Adrenal gland (tissue), 12 donors: ENCODE measurements around the gene ZNF205. TPM values are rescaled to one million over a fixed set of nuclear protein-coding genes. Genes with fewer than 3 reads are reported as not detected.
"Not testable (repeated sequence)": the region's sequence is repeated elsewhere in the genome, so short reads cannot be mapped to it uniquely, and the experiment has no call there.

ENCODE experiments used
- DNase-seq, 7 donors: peaks; one replicate each; pipeline ENCODE4 v3.0.0-alpha.2; 2019 to 2020
- H3K27ac ChIP-seq, 5 donors: fragments of 200-600 bp; sonication (generic) in 4 of 5; 1 replicate in 3 of 5; 2 replicates in 2 of 5; pipeline versions ENCODE4 v1.5.1 to v1.8.0; 2016 to 2020; ENCODE audit warnings: mild to moderate bottlenecking in 1 of 5
- H3K27me3 ChIP-seq: fragments of 200-600 bp; 2 replicates; pipeline ENCODE4 v1.8.0; 2021
- H3K36me3 ChIP-seq, 2 donors: fragments of 200-600 bp; replicated peaks in 1 of 2; 1 replicate in 1 of 2; 2 replicates in 1 of 2; pipeline versions ENCODE4 v1.5.1 to v1.8.0; 2018 to 2022
- H3K4me1 ChIP-seq, 2 donors: fragments of 200-600 bp; replicated peaks in 1 of 2; 1 replicate in 1 of 2; 2 replicates in 1 of 2; pipeline versions ENCODE4 v1.5.1 to v1.8.0; 2018 to 2021
- H3K4me3 ChIP-seq, 4 donors: fragments of 200-600 bp; sonication (generic) in 3 of 4; one replicate each; pipeline ENCODE4 v1.5.1; 2016 to 2018
- H3K9me3 ChIP-seq, 3 donors: fragments of 200-600 bp; sonication (generic) in 1 of 3; replicated peaks in 1 of 3; 1 replicate in 2 of 3; 2 replicates in 1 of 3; pipeline versions ENCODE4 v1.5.1 to v1.8.0; 2016 to 2021
- POLR2A ChIP-seq, 2 donors: fragments of 450-650 bp; IDR thresholded peaks; one replicate each; pipeline ENCODE4 v1.6.1; 2017; ENCODE audit warnings: antibody characterized with exemption in 2 of 2, mild to moderate bottlenecking in 2 of 2, moderate library complexity in 1 of 2
- WGBS, 4 donors: extraction: QIAGEN DNeasy Blood & Tissue Kit in 2 of 4; methylation state at CpG; one replicate each; pipeline versions ENCODE4 v1.1.5 to v1.1.7; 2013 to 2017; 5-methylcytosine and 5-hydroxymethylcytosine counted together
- intact Hi-C, 2 donors: fragments of 100-400 bp; cut with DNase I; formaldehyde crosslinking; loops; one replicate each; pipeline versions ENCODE4 v1.14.1 to v1.15.0; 2022 to 2023
- polyA plus RNA-seq, 3 donors: library from polyadenylated mRNA; stranded (reverse); fragments of 200-250 nt in 2 of 3; fragments of 350-450 nt in 1 of 3; fragmentation: Illumina TruSeq in 1 of 3; extraction: RNeasy Lipid Tissue Mini Kit (QIAGEN cat#74804) in 1 of 3; gene quantifications; one replicate each; pipeline ENCODE4 v1.2.3, GENCODE V29; 2013 to 2014
- total RNA-seq, 9 donors: library from RNA; depleted of rRNA in 4 of 9; stranded (reverse); fragments of >200 nt in 4 of 9; fragments of 120-200 nt in 1 of 9; fragmentation: NEBNext Ultra II Directional in 1 of 9; extraction: Animal tissue kit (Norgen Biotek cat#: 25700) in 1 of 9; gene quantifications; one replicate each; pipeline versions ENCODE4 v1.1.0 to v1.2.4, GENCODE V29; 2013 to 2023
- TF ChIP-seq, protein P1 (sequence below), 6 experiments: fragments of 450-650 bp in 4 of 6; fragments of 200-600 bp in 2 of 6; sonication (generic) in 1 of 6; IDR thresholded peaks; 1 replicate in 5 of 6; 2 replicates in 1 of 6; pipeline versions ENCODE4 v1.5.1 to v1.8.0; 2016 to 2021; ENCODE audit warnings: antibody characterized with exemption in 6 of 6, mild to moderate bottlenecking in 2 of 6, moderate library complexity in 1 of 6
- donor health status: healthy with polysubstance abuse.
- donor health status: Bipolar disorder and iron deficiency.
- donor health status: DM: yes; HTN: yes; CAD: no.
- donor health status: DM: no; HTN: no; CAD: no.
- donor health status: DM: no; HTN: no; CAD: no.
- donor health status: DM: yes; HTN: yes; CAD: no.

ZNF205 gene
- total and polyA plus RNA-seq, 12 donors: 3.8 to 86.1 (median 15.2) TPM

DNA sequence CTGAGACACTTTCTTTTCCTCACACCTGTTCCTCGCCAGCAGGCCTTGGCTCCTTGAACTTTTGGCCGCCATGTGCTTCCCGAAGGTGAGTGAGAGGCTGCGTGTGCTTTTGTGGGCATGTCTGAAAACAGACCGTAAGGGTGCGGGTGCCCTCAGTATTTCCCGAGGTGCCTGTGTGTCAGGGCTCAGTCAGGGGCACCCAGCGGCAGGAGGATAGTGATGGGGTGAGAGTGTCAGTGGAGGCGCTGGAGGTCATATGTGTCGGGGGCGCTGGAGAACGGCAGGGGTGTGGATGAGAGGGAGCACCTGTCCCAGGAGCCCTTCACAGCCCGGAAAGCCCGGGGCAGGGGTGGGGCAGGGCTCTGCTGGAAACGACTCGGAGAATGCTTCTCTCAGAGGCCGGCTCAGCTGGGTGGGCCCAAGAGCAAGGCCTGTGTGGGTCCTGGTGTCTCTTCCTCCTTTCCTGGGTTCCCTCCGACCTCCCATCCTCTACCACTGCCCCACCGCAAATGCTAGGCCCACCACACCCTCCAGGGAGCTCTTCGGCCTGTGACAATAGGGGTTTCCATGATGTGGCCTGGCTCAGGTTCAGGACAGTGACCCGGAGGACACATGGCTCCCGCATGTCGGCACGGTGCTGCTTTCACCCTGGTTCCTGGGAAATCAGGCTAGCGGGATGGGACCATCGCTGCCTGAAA lies 46.5 kb upstream of the ZNF205 start:
- intact Hi-C loops: no loop called here
- 77 to 82% (median 80%) methylated on average over 19 to 26 of the region's 26 CpGs for WGBS, 4 donors

DNA sequence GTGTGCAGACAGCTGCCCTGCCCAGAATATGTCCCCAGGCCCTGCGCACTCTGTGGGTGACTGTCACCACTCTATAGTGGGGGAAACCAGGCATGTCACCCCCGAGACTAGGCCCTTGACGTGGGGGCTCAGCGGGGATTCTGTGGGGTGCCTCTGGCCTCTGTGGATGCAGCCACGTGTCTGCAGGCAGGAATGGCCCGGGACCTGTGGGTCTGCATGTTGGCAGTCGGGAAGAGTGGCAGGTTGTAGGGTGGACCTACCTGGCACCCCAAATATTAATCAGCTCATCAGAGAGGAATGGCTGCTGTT lies 46.0 kb upstream of the ZNF205 start:
- H3K27ac ChIP-seq: no peak overlapping the region
- peak overlapping the region in 1 of 4 donors; percentile 16 for H3K4me3 ChIP-seq
- intact Hi-C loops: no loop called here

More for the DNA sequence above, 46.5 kb upstream of the ZNF205 start:
- no peak for TF ChIP-seq POLR2A (IDR thresholded peaks at IDR 0.05)
- TF ChIP-seq, protein P1, sequence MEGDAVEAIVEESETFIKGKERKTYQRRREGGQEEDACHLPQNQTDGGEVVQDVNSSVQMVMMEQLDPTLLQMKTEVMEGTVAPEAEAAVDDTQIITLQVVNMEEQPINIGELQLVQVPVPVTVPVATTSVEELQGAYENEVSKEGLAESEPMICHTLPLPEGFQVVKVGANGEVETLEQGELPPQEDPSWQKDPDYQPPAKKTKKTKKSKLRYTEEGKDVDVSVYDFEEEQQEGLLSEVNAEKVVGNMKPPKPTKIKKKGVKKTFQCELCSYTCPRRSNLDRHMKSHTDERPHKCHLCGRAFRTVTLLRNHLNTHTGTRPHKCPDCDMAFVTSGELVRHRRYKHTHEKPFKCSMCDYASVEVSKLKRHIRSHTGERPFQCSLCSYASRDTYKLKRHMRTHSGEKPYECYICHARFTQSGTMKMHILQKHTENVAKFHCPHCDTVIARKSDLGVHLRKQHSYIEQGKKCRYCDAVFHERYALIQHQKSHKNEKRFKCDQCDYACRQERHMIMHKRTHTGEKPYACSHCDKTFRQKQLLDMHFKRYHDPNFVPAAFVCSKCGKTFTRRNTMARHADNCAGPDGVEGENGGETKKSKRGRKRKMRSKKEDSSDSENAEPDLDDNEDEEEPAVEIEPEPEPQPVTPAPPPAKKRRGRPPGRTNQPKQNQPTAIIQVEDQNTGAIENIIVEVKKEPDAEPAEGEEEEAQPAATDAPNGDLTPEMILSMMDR (IDR thresholded peaks at IDR 0.05): no peak
- Histone ChIP-seq H3K36me3 (no peaks in the 10 kb centered on the region), H3K4me3 (peak overlapping the region in 1 of 4 donors; percentile 16), H3K4me1 (peaks cover 0 to 12% of the 10 kb centered on the region in 2 donors), H3K9me3 (no peaks in the 10 kb centered on the region), H3K27ac (peak overlapping the region in 1 of 5 donors; percentile 4), H3K27me3 (no peaks in the 10 kb centered on the region)
- DNase-seq: no peak

DNA sequence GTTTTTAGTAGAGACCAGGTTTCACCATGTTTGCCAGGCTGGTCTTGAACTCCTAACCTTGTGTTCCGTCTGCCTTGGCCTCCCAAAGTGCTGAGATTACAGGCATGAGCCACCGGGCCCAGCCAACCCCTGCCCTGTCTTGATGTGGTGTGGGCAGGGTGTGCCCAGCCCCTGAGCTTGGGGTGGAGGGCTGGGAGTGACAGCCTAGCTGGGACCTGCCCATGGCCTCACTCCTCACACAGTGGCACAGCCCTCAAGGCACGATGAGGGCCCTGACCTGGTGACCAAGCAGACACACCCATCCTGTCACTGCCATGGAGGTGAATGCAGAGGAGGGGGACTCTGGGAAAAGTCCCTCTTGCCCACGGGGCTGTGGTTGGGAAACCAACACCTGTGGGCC lies 43.9 kb upstream of the ZNF205 start:
- no peak overlapping the region for H3K4me3 ChIP-seq

More for the DNA sequence above, 46.0 kb upstream of the ZNF205 start:
- no peaks in the 10 kb centered on the region for H3K27me3 ChIP-seq
- H3K36me3 ChIP-seq: no peaks in the 10 kb centered on the region
- TF ChIP-seq, protein P1 (IDR thresholded peaks at IDR 0.05): no peak
- TF ChIP-seq POLR2A (IDR thresholded peaks at IDR 0.05): no peak
- 89 to 100% (median 94%) methylated on average over 4 to 7 of the region's 7 CpGs for WGBS, 4 donors
- peaks cover 0 to 12% of the 10 kb centered on the region in 2 donors for H3K4me1 ChIP-seq
- no peak for DNase-seq
- no peaks in the 10 kb centered on the region for H3K9me3 ChIP-seq

DNA sequence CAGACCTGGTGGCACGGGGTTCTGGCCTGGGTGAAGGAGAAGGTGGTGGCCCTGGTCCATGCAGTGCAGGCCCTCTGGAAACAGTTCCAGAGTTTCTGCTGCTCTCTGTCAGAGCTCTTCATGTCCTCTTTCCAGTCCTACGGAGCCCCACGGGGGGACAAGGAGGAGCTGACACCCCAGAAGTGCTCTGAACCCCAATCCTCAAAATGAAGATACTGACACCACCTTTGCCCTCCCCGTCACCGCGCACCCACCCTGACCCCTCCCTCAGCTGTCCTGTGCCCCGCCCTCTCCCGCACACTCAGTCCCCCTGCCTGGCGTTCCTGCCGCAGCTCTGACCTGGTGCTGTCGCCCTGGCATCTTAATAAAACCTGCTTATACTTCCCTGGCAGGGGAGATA lies 43.2 kb upstream of the ZNF205 start:
- H3K27me3 ChIP-seq, H3K27ac ChIP-seq, intact Hi-C loops, H3K36me3 ChIP-seq, H3K4me3 ChIP-seq, DNase-seq, H3K9me3 ChIP-seq: not testable (repeated sequence)
- peaks cover 0 to 12% of the 10 kb centered on the region in 2 donors for H3K4me1 ChIP-seq
- WGBS, 4 donors: 85 to 90% (median 88%) methylated on average over 8 to 10 of the region's 11 CpGs

More for the DNA sequence above, 43.9 kb upstream of the ZNF205 start:
- WGBS, 4 donors: 62 to 72% (median 63%) methylated on average over 2 to 4 of the region's 4 CpGs
- Histone ChIP-seq H3K9me3 (no peaks in the 10 kb centered on the region), H3K27me3 (no peaks in the 10 kb centered on the region), H3K36me3 (no peaks in the 10 kb centered on the region), H3K27ac (no peak overlapping the region), H3K4me1 (peaks cover 0 to 12% of the 10 kb centered on the region in 2 donors)
- TF ChIP-seq POLR2A (IDR thresholded peaks at IDR 0.05): no peak
- TF ChIP-seq, protein P1 (IDR thresholded peaks at IDR 0.05): no peak
- intact Hi-C loops: no loop called here
- DNase-seq: no peak

DNA sequence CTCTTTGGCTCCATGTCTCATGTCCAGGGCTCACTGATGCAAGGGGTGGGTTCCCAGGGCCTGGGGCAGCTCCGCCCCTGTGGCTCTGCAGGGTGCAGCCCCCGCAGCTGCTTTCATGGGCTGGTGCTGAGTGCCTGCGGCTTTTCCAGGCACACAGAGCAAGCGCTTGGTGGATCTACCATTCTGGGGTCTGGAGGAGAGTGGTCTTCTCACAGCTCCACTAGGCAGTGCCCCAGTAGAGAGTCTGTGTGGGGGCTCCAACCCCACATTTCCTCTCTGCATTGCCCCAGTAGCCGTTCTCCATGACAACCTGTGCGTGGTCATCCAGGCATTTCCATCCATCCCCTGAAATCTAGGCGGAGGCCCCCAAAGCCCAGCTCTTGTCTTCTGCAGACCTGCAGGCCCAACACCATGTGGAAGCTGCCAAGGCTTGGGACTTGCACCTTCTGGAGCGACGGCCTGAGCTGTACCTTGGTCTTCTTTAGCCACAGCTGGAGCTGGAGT lies 41.7 kb upstream of the ZNF205 start:
- 80 to 94% (median 91%) methylated on average over 5 to 9 of the region's 9 CpGs for WGBS, 4 donors
- no peaks in the 10 kb centered on the region for H3K27me3 ChIP-seq

More for the DNA sequence above, 41.7 kb upstream of the ZNF205 start:
- intact Hi-C loops: loop anchor here in 1 of 2 donors (10.0 kb wide), 1 partner anchor 266 kb away; no protein-coding TSS in a partner anchor
- H3K36me3 ChIP-seq: no peaks in the 10 kb centered on the region
- no peak overlapping the region for H3K4me3 ChIP-seq
- no peak overlapping the region for H3K27ac ChIP-seq
- no peak for DNase-seq
- TF ChIP-seq, protein P1 (IDR thresholded peaks at IDR 0.05): no peak
- TF ChIP-seq POLR2A (IDR thresholded peaks at IDR 0.05): no peak
- H3K9me3 ChIP-seq: no peaks in the 10 kb centered on the region
- peaks cover 0 to 1% of the 10 kb centered on the region in 2 donors for H3K4me1 ChIP-seq
